Heart left ventricle (tissue), 13 donors: ENCODE data around the gene CTNNA1.
"Not testable (repeated sequence)": the region's sequence is repeated elsewhere in the genome, so short reads cannot be mapped to it uniquely, and the experiment has no call there.

ENCODE experiments used
- POLR2A ChIP-seq, 2 donors: fragments of 450-650 bp; IDR thresholded peaks; one replicate each; pipeline ENCODE4 v1.6.1; 2017; ENCODE audit warnings: antibody characterized with exemption in 2 of 2, mild to moderate bottlenecking in 2 of 2, moderate library complexity in 2 of 2
- TF ChIP-seq, protein P1 (sequence below), 12 donors: fragments of 200-600 bp; sonication (generic) in 4 of 12; IDR thresholded peaks; one replicate each; pipeline versions ENCODE4 v1.5.0 to v1.8.0; 2018 to 2022; ENCODE audit warnings: antibody characterized with exemption in 12 of 12, mild to moderate bottlenecking in 5 of 12
- donor health status: ischemic (EF 13 %, LVEDD 7.1; RV severe dilation, severe dysfunction).
- donor health status: DM: no; HTN: yes; CAD: no.
- donor health status: DM: no; HTN: no; CAD: no.
- donor health status: ischemic (EF 25% LVEDD 6.9; RV normal size, moderate dysfunction).
- donor health status: ischemic (EF 25% LVEDD 5.7; RV mildly dilated, moderate dysfunction).
- donor health status: ischemic (EF 35%, LVEDD 5.7; RV mildly dilated, moderate dysfunction).
- donor health status: nonischemic (EF 11% LVEDD 7.7; RV severe dilation, severe dysfunction).
- donor health status: DM: yes; HTN: yes; CAD: no.
- donor health status: PGD.
- donor health status: ischemic (EF 29% LVEDD 5.4; RV normal size, mild dysfunction).
- donor health status: nonischemic (EF 23%, LVEDD 6.1; RV moderate dilation, normal function).

DNA sequence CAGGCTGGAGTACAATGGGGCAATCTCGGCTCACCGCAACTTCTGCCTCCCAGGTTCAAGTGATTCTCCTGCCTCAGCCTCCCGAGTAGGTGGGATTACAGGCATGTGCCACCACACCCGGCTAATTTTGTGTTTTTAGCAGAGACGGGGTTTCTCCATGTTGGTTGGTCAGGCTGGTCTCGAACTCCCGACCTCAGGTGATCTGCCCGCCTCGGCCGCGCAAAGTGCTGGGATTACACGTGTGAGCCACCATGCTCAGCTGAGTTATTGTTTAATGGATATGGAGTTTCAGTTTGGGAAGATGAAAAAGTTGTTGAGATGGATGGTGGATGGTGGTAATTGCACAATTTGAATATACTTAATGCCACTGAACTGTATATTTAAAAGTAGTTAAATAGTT, 22.7 kb upstream of the CTNNA1 start:
- TF ChIP-seq POLR2A (IDR thresholded peaks at IDR 0.05) = not testable (repeated sequence)
- TF ChIP-seq, protein P1, sequence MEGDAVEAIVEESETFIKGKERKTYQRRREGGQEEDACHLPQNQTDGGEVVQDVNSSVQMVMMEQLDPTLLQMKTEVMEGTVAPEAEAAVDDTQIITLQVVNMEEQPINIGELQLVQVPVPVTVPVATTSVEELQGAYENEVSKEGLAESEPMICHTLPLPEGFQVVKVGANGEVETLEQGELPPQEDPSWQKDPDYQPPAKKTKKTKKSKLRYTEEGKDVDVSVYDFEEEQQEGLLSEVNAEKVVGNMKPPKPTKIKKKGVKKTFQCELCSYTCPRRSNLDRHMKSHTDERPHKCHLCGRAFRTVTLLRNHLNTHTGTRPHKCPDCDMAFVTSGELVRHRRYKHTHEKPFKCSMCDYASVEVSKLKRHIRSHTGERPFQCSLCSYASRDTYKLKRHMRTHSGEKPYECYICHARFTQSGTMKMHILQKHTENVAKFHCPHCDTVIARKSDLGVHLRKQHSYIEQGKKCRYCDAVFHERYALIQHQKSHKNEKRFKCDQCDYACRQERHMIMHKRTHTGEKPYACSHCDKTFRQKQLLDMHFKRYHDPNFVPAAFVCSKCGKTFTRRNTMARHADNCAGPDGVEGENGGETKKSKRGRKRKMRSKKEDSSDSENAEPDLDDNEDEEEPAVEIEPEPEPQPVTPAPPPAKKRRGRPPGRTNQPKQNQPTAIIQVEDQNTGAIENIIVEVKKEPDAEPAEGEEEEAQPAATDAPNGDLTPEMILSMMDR (IDR thresholded peaks at IDR 0.05) = not testable (repeated sequence)
